DND-41 (cell line): Measurements from ENCODE around the gene TLCD3B.

ENCODE experiments used
- EZH2 ChIP-seq: IDR thresholded peaks from 3 replicates; pipeline ENCODE4 v1.6.1; 2012; ENCODE audit warnings: borderline replicate concordance, low read depth, mild to moderate bottlenecking, moderate library complexity, low read length, inconsistent platforms; ENCODE audit not compliant: severe bottlenecking
- TF ChIP-seq, protein P1 (sequence below): IDR thresholded peaks from 2 replicates; pipeline ENCODE4 v1.5.1; 2012; ENCODE audit warnings: borderline replicate concordance, low read length, moderate library complexity, mild to moderate bottlenecking; ENCODE audit not compliant: poor library complexity, severe bottlenecking; ENCODE audit errors: extremely low read depth

GRCh38 chr16:29991571-29991904, 39.5 kb downstream of the TLCD3B start:
- TF ChIP-seq, protein P1, sequence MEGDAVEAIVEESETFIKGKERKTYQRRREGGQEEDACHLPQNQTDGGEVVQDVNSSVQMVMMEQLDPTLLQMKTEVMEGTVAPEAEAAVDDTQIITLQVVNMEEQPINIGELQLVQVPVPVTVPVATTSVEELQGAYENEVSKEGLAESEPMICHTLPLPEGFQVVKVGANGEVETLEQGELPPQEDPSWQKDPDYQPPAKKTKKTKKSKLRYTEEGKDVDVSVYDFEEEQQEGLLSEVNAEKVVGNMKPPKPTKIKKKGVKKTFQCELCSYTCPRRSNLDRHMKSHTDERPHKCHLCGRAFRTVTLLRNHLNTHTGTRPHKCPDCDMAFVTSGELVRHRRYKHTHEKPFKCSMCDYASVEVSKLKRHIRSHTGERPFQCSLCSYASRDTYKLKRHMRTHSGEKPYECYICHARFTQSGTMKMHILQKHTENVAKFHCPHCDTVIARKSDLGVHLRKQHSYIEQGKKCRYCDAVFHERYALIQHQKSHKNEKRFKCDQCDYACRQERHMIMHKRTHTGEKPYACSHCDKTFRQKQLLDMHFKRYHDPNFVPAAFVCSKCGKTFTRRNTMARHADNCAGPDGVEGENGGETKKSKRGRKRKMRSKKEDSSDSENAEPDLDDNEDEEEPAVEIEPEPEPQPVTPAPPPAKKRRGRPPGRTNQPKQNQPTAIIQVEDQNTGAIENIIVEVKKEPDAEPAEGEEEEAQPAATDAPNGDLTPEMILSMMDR = no peak
- no peak for TF ChIP-seq EZH2
